ENCODE data around the gene PACS2. TPM values are rescaled to one million over a fixed set of nuclear protein-coding genes. Genes with fewer than 3 reads are reported as not detected.

Gene PACS2
- total RNA-seq, 1 donor from 2014 or later: 48.0 TPM

GRCh38 chr14:105392131-105393090, 77.9 kb downstream of the PACS2 start:
- DNase-seq (no peak), ATAC-seq (ENCODE audit: low read depth) (no peak)
- TF ChIP-seq, protein P1, sequence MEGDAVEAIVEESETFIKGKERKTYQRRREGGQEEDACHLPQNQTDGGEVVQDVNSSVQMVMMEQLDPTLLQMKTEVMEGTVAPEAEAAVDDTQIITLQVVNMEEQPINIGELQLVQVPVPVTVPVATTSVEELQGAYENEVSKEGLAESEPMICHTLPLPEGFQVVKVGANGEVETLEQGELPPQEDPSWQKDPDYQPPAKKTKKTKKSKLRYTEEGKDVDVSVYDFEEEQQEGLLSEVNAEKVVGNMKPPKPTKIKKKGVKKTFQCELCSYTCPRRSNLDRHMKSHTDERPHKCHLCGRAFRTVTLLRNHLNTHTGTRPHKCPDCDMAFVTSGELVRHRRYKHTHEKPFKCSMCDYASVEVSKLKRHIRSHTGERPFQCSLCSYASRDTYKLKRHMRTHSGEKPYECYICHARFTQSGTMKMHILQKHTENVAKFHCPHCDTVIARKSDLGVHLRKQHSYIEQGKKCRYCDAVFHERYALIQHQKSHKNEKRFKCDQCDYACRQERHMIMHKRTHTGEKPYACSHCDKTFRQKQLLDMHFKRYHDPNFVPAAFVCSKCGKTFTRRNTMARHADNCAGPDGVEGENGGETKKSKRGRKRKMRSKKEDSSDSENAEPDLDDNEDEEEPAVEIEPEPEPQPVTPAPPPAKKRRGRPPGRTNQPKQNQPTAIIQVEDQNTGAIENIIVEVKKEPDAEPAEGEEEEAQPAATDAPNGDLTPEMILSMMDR (IDR thresholded peaks at IDR 0.05): no peak
- POLR2A ChIA-PET: no interaction called here
- intact Hi-C loops (cut with micrococcal nuclease): no loop called here
- Mint-ChIP-seq H3K36me3 (ENCODE audit: low read depth) (no peaks in the 10 kb centered on the region), H3K27me3 (no peaks in the 10 kb centered on the region), H3K27ac (no peak overlapping the region), H3K4me1 (peaks cover 12% of the 10 kb centered on the region), H3K4me3 (no peak overlapping the region), H3K9me3 (no peaks in the 10 kb centered on the region)
- CTCF ChIA-PET: no interaction called here

DNA sequence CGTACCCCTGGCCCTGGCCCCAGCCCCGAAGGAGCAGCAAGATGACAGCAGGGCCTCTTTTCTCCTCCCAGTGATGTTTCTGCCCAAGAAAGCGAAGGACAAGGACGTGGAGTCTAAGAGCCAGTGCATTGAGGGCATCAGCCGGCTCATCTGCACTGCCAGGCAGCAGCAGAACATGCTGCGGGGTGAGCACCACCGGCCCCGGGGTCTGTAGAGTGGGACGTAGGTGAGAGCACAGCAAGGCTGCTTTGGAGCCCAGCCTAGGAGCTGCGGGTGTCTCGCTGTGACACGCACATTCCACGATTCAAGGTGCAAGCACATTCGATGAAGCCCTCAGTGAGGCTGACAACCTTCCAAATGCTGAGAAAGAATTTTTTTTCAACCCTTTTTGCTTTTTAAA, 78.6 kb downstream of the PACS2 start:
- H3K4me3 Mint-ChIP-seq: no peak overlapping the region
- ChIA-PET CTCF (no interaction called here), POLR2A (no interaction called here)
- peaks cover 18% of the 10 kb centered on the region for H3K4me1 Mint-ChIP-seq
- no peaks in the 10 kb centered on the region for H3K9me3 Mint-ChIP-seq
- no peaks in the 10 kb centered on the region for H3K27me3 Mint-ChIP-seq
- no peak overlapping the region for H3K27ac Mint-ChIP-seq
- TF ChIP-seq, protein P1 (IDR thresholded peaks at IDR 0.05): no peak
- DNase-seq (no peak), ATAC-seq (ENCODE audit: low read depth) (no peak)
- intact Hi-C loops (cut with micrococcal nuclease): no loop called here
- H3K36me3 Mint-ChIP-seq (ENCODE audit: low read depth): no peaks in the 10 kb centered on the region

- peaks cover 26% of the 10 kb centered on the region for H3K4me1 Mint-ChIP-seq
- POLR2A ChIA-PET: interaction anchor here (0.7 kb wide), 1 partner anchor 51 kb away, joined by 7 read pairs; no protein-coding TSS in a partner anchor
- no peaks in the 10 kb centered on the region for H3K27me3 Mint-ChIP-seq
- DNase-seq: no peak
- H3K27ac Mint-ChIP-seq: no peak overlapping the region
- CTCF ChIA-PET: no interaction called here
- TF ChIP-seq, protein P1 (IDR thresholded peaks at IDR 0.05): no peak
- intact Hi-C loops (cut with micrococcal nuclease): no loop called here
- no peaks in the 10 kb centered on the region for H3K9me3 Mint-ChIP-seq
- peaks cover 2% of the 10 kb centered on the region for H3K36me3 Mint-ChIP-seq (ENCODE audit: low read depth)
- H3K4me3 Mint-ChIP-seq: no peak overlapping the region
- ATAC-seq (ENCODE audit: low read depth): no peak
Observed at GRCh38 chr14:105394714-105395537, 80.4 kb downstream of the PACS2 start.

DNA sequence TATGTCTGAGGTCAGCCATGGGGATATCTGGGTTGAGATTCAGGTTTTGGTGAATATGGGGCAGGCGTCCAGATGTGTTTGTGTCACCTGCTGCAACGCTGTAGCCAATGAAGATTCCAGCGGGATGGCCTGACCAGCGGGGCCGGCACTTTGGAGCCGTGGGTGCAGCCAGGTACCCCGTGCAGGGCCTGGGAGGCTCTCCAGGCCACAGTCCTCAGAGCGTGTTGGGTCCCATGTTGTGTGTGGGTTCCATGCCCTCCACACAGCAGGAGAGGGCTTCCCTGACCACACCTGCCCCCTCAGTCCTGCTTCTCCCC, 80.9 kb downstream of the PACS2 start:
- intact Hi-C loops (cut with micrococcal nuclease): no loop called here
- CTCF ChIA-PET: no interaction called here

More for the DNA sequence above, 80.9 kb downstream of the PACS2 start:
- ATAC-seq (ENCODE audit: low read depth) (no peak), DNase-seq (no peak)
- POLR2A ChIA-PET: interaction anchor here (0.7 kb wide), 1 partner anchor 50 kb away, joined by 7 read pairs; no protein-coding TSS in a partner anchor
- no peak overlapping the region for H3K27ac Mint-ChIP-seq
- TF ChIP-seq, protein P1 (IDR thresholded peaks at IDR 0.05): no peak
- peaks cover 6% of the 10 kb centered on the region for H3K36me3 Mint-ChIP-seq (ENCODE audit: low read depth)
- H3K4me3 Mint-ChIP-seq: no peak overlapping the region
- H3K9me3 Mint-ChIP-seq: no peaks in the 10 kb centered on the region
- peaks cover 25% of the 10 kb centered on the region for H3K4me1 Mint-ChIP-seq
- no peaks in the 10 kb centered on the region for H3K27me3 Mint-ChIP-seq

All from activated B cell treated with CpG ODN at 0.5 μM for 24 hours (primary cell).